ENCODE data around the gene ABCD2. TPM values are rescaled to one million over a fixed set of nuclear protein-coding genes. Genes with fewer than 3 reads are reported as not detected.

ABCD2 gene
- under 0.01 and 0.12 TPM in 2 replicates for total RNA-seq

GRCh38 chr12:39619660-39620433 is at the start of gene ABCD2:
Gene ABCD2 (minus strand): TSS chr12:39619803. CDS start chr12:39619615, 188 bp downstream.

Small RNAs within 50 kb of the gene (small RNA-seq; reads per million reads assigned to genes)
- not detected for gene AC121334.2

Other genes with a start within 250 kb of the ABCD2 start
- gene KIF21A, start 176.7 kb downstream of the ABCD2 start, total RNA-seq, result 5.5 and 5.7 TPM in 2 replicates

Measured in hair follicle dermal papilla cell (primary cell).